NB4 (cell line): ENCODE measurements around the gene RSRC1.
A peak's percentile ranks its signal among the peaks of the same experiment; 100 is the strongest.
"Not testable (repeated sequence)": the region's sequence is repeated elsewhere in the genome, so short reads cannot be mapped to it uniquely, and the experiment has no call there.

ENCODE experiments used
- DNase-seq: peaks from one replicate; pipeline ENCODE4 v3.0.0; 2010; ENCODE audit warnings: low read depth
- H3K4me3 ChIP-seq: one replicate; pipeline ENCODE4 v1.5.1; 2011; ENCODE audit warnings: mild to moderate bottlenecking, low read depth, low read length, moderate library complexity
- MYC ChIP-seq: IDR thresholded peaks from 2 replicates; pipeline ENCODE4 v1.6.1; 2011; ENCODE audit warnings: low read depth, low read length
- POLR2A ChIP-seq: IDR thresholded peaks from 2 replicates; pipeline ENCODE4 v1.6.1; 2011; ENCODE audit warnings: mild to moderate bottlenecking; ENCODE audit not compliant: insufficient read length; ENCODE audit errors: extremely low read depth
- TF ChIP-seq, protein P1 (sequence below): IDR thresholded peaks from one replicate; pipeline ENCODE4 v1.5.1; 2012; ENCODE audit warnings: low read depth, low read length
- TF ChIP-seq, protein P2 (sequence below): IDR thresholded peaks from 2 replicates; pipeline ENCODE4 v1.6.1; 2011; ENCODE audit warnings: low read depth, low read length

RSRC1 gene

DNA sequence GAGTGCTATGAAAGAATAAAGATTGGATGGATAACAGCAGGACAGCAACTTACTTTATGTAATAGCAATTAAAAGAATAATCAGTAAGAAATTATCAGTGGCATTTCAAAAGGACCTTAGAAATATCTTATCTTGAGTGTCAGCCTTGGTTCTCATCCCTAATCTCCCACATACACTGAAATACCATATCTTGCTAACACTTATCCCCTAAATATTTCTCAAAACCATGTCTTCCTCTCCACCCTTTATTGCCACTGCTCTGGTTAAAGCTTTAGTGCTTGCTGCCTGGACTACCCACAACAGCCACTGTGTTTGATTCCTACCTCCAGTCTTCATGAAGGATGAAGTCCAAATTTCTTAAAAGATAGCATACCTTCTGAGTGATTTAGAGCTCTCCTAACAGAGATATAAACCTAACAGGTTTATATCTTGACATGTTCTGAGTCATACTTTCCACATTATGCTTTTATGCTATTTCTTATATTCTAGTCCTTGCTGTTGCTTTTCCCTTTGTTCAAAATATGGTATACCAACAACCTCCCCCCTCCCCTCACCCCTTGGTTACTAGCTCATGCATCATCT is 202.8 kb downstream of the RSRC1 start:
- no peak overlapping the region for H3K4me3 ChIP-seq
- TF ChIP-seq, protein P1, sequence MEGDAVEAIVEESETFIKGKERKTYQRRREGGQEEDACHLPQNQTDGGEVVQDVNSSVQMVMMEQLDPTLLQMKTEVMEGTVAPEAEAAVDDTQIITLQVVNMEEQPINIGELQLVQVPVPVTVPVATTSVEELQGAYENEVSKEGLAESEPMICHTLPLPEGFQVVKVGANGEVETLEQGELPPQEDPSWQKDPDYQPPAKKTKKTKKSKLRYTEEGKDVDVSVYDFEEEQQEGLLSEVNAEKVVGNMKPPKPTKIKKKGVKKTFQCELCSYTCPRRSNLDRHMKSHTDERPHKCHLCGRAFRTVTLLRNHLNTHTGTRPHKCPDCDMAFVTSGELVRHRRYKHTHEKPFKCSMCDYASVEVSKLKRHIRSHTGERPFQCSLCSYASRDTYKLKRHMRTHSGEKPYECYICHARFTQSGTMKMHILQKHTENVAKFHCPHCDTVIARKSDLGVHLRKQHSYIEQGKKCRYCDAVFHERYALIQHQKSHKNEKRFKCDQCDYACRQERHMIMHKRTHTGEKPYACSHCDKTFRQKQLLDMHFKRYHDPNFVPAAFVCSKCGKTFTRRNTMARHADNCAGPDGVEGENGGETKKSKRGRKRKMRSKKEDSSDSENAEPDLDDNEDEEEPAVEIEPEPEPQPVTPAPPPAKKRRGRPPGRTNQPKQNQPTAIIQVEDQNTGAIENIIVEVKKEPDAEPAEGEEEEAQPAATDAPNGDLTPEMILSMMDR = no peak
- TF ChIP-seq POLR2A (no peak), MYC (no peak)
- no peak for DNase-seq

DNA sequence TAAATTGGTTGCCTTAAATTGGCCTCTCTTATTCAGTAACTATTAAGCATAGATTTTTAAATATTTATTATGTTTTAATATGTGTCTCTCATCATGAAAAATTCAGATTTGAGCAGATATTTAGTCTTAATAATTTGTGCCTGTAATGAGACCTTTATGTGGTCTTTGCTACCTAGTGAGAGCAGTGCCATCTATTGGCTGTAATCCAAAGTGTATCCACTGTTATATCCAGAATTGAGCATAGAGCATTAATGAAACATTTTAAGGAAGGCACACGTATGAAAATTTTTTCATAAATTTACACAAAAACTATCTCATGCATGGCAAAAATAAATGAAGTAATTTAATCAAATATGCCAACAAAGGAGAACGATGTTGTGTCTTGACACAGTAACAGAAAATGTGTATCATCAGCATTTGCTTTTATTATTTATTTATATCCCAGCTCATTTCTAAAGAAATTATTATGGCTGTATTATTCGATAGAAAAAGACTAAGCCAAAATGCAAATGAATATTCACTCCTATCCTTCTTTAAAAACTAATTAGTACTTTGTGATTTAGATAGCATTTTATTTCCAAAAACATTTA is 203.5 kb downstream of the RSRC1 start:
- peak; percentile 51 for DNase-seq
- no peak overlapping the region for H3K4me3 ChIP-seq
- TF ChIP-seq MYC = no peak
- TF ChIP-seq, protein P2, sequence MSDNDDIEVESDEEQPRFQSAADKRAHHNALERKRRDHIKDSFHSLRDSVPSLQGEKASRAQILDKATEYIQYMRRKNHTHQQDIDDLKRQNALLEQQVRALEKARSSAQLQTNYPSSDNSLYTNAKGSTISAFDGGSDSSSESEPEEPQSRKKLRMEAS = no peak
- TF ChIP-seq, protein P1 = peak; percentile 48

DNA sequence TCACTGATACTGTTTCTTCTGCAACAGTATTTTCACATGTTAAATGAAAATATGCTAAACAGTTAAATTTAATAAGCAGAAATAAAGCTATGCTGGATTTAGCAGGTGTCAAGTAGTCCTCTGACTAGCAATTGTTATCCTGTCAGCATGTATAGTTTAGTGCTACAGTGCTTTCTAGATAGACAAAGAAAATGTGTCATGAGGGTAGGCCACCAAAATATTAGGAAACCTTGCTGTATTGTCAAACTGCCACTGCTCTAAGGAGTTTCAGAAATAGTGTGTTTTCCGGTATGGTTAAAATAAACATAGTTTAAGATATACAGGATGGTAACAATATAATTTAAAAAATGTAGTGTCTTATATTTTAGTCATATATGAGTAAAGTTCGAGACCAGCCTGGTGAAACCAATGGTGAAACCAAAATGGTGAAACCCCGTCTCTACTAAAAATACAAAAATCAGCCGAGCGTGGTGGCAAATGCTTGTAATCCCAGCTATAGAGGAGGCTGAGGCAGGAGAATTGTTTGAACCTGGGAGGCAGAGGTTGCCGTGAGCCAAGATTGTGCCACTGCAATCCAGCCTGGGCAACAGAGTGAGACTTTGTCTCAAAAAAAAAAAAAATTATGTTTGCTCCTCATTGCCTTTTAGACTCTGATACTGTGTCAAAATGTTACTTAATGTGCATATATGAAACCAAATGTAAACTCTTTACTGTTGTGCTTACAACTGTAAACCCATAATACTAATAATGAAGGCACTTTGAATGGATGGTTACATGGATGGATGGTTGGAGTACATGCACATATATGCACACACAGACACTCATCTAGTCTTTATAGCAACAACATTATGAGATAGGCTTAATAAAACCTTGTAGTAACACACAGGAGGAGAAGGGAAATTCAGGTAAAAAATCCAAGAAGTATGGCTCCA is 204.8 kb downstream of the RSRC1 start:
- no peak overlapping the region for H3K4me3 ChIP-seq
- TF ChIP-seq MYC (no peak), POLR2A (no peak)
- TF ChIP-seq, protein P1 = no peak
- TF ChIP-seq, protein P2 = no peak
- no peak for DNase-seq

DNA sequence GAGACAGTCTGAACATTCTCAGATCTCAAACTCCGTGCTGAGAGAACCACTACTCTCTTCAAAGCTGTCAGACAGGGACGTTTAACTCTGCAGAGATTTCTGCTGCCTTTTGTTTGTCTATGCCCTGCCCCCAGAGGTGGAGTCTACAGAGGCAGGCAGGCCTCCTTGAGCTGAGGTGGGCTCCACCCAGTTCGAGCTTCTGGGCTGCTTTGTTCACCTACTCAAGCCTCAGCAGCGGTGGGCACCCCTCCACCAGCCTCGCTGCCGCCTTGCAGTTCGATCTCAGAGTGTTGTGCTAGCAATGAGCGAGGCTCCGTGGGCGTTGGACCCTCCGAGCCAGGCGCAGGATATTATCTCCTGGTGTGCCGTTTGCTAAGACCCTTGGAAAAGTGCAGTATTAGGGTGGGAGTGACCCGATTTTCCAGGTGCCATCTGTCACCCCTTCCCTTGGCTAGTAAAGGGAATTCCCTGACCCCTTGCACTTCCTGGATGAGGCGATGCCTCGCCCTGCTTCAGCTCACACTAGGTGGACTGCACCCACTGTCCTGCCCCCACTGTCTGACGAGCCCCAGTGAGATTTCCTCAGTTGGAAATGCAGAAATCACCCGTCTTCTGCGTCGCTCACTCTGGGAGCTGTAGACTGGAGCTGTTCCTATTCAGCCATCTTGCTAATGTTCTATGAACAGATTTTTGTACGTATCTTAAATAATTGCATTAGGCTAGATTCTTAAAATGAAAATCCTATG is 220.0 kb downstream of the RSRC1 start:
- not testable (repeated sequence) for H3K4me3 ChIP-seq, DNase-seq

DNA sequence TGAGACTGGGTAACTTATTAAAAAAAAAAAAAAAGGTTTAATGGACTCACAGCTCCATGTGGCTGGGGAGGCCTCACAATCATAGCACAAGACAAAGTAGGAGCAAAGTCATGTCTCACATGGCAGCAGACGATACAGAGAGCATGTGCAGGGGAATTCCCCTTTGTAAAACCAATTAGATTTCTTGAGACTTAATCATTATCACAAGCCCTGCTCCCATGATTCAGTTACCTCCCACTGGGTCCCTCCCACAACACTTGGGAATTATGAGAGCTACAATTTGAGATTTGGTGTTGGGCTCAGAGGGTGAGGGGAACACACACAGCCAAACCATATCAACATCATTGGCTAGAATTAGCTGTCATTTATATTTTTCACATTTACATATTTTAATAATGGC is 221.0 kb downstream of the RSRC1 start:
- H3K4me3 ChIP-seq = no peak overlapping the region
- no peak for DNase-seq
- no peak for TF ChIP-seq POLR2A
- TF ChIP-seq, protein P2 = no peak
- TF ChIP-seq, protein P1 = no peak
- TF ChIP-seq MYC = no peak

DNA sequence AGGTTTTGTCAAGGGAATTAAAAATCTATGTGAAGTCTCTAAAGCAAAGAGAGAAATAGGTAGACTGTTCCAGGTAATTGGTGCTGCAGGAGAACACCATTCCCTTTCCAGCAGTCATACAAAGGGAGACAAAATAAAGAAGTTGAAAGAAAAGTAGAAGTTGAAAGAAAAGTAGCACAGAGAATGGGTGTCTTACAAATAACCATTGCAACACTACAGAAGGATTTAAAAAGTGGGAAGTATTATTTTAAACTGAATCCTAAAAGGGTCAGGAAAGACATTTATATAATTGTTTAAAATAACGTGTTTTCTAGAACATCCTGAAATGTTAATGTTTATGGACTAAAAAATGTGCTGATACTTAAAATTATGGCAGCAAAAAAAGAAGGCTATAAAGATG is 223.8 kb downstream of the RSRC1 start:
- no peak overlapping the region for H3K4me3 ChIP-seq
- TF ChIP-seq, protein P1 = no peak
- TF ChIP-seq MYC = no peak
- no peak for TF ChIP-seq POLR2A
- TF ChIP-seq, protein P2 = no peak
- no peak for DNase-seq
